Spleen (tissue), 7 donors: ENCODE data around the gene EPHB1.

Experiments used
- POLR2A ChIP-seq, 3 donors: fragments of 450-650 bp; IDR thresholded peaks; one replicate each; pipeline ENCODE4 v1.5.1; 2017; ENCODE audit warnings: antibody characterized with exemption in 3 of 3, mild to moderate bottlenecking in 1 of 3
- POLR2AphosphoS5 ChIP-seq, 3 donors: sonication (generic); formaldehyde crosslinking; IDR thresholded peaks; one replicate each; pipeline ENCODE4 v1.5.1; 2017; ENCODE audit warnings: antibody characterized with exemption in 3 of 3
- TF ChIP-seq, protein P1 (sequence below), 11 experiments: fragments of 200-600 bp in 7 of 11; fragments of 450-650 bp in 4 of 11; sonication (generic) in 4 of 11; IDR thresholded peaks in 8 of 11; conservative IDR thresholded peaks in 3 of 11; 1 replicate in 7 of 11; 2 replicates in 4 of 11; pipeline versions ENCODE4 v1.4.0 to v1.8.0; 2016 to 2021; ENCODE audit warnings: antibody characterized with exemption in 11 of 11, inconsistent platforms in 4 of 11, mild to moderate bottlenecking in 1 of 11
- donor health status: DM: no; HTN: no; CAD: no; lungs with moderate emphysema.
- donor health status: DM: no; HTN: no; CAD: no.
- donor health status: DM: no; HTN: no; CAD: no.

DNA sequence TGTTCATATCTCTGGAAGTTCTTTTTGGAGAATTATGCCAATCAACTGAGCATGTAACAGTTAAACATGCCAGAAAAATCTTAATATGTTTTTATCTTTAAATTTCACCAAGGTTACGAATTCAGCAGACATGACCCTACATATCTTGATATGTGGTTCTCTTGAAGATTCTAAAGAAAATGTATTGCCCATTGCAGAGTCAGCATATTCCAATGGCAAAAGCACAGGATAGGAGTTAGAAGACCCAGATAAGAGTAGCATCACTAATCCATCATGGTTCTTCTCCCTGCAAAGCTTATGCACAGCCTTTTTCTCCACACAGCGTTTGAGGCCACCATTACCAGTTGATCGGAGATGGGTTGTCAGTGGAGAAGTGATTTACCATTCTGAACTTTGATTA is 402.8 kb downstream of the EPHB1 start:
- TF ChIP-seq, protein P1, sequence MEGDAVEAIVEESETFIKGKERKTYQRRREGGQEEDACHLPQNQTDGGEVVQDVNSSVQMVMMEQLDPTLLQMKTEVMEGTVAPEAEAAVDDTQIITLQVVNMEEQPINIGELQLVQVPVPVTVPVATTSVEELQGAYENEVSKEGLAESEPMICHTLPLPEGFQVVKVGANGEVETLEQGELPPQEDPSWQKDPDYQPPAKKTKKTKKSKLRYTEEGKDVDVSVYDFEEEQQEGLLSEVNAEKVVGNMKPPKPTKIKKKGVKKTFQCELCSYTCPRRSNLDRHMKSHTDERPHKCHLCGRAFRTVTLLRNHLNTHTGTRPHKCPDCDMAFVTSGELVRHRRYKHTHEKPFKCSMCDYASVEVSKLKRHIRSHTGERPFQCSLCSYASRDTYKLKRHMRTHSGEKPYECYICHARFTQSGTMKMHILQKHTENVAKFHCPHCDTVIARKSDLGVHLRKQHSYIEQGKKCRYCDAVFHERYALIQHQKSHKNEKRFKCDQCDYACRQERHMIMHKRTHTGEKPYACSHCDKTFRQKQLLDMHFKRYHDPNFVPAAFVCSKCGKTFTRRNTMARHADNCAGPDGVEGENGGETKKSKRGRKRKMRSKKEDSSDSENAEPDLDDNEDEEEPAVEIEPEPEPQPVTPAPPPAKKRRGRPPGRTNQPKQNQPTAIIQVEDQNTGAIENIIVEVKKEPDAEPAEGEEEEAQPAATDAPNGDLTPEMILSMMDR (IDR thresholded peaks at IDR 0.05 in 8 of 11, conservative IDR thresholded peaks at IDR 0.05 in 3 of 11): no peak
- TF ChIP-seq POLR2AphosphoS5 (IDR thresholded peaks at IDR 0.05): no peak
- TF ChIP-seq POLR2A (IDR thresholded peaks at IDR 0.05): no peak
